Transverse colon (tissue), 4 donors: ENCODE measurements around the gene RHOH. TPM values are rescaled to one million over a fixed set of nuclear protein-coding genes. Genes with fewer than 3 reads are reported as not detected.

Experiments
- DNase-seq: peaks from one replicate; pipeline ENCODE4 v3.0.0-alpha.2; 2019
- H3K27ac ChIP-seq, 4 donors: fragments of 200-600 bp; sonication (generic); 2 replicates each; pipeline ENCODE4 v1.5.1; 2016 to 2018; ENCODE audit warnings: inconsistent platforms in 4 of 4
- H3K27me3 ChIP-seq: fragments of 200-600 bp; sonication (generic); 2 replicates; pipeline ENCODE4 v1.5.1; 2017; ENCODE audit warnings: inconsistent platforms
- H3K36me3 ChIP-seq, 4 donors: fragments of 200-600 bp; sonication (generic); 2 replicates each; pipeline ENCODE4 v1.5.1; 2017 to 2019; ENCODE audit warnings: inconsistent platforms in 4 of 4
- H3K4me1 ChIP-seq, 4 donors: fragments of 200-600 bp; sonication (generic); 2 replicates each; pipeline ENCODE4 v1.5.1; 2017 to 2020; ENCODE audit warnings: inconsistent platforms in 4 of 4
- H3K4me3 ChIP-seq, 4 donors: fragments of 200-600 bp; sonication (generic); 1 replicate in 1 of 4; 2 replicates in 3 of 4; pipeline versions ENCODE4 v1.5.1 to v1.6.1; 2017 to 2019; ENCODE audit warnings: inconsistent platforms in 4 of 4
- H3K9me3 ChIP-seq, 2 donors: fragments of 200-600 bp; sonication (generic); 2 replicates each; pipeline ENCODE4 v1.5.1; 2017 to 2019; ENCODE audit warnings: inconsistent platforms in 2 of 2
- CTCF ChIP-seq, 5 experiments: fragments of 200-600 bp in 3 of 5; fragments of 450-650 bp in 2 of 5; sonication (generic) in 3 of 5; IDR thresholded peaks; 1 replicate in 2 of 5; 2 replicates in 3 of 5; pipeline ENCODE4 v1.5.1; 2016 to 2017; ENCODE audit warnings: antibody characterized with exemption in 5 of 5, inconsistent platforms in 3 of 5, mild to moderate bottlenecking in 2 of 5, moderate library complexity in 1 of 5
- EP300 ChIP-seq: sonication (generic); formaldehyde crosslinking; IDR thresholded peaks from one replicate; pipeline ENCODE4 v1.6.1; 2017; ENCODE audit warnings: antibody characterized with exemption, low read depth
- POLR2A ChIP-seq: fragments of 450-650 bp; IDR thresholded peaks from one replicate; pipeline ENCODE4 v1.6.1; 2016; ENCODE audit warnings: antibody characterized with exemption, mild to moderate bottlenecking, moderate library complexity
- POLR2AphosphoS5 ChIP-seq, 3 donors: sonication (generic); formaldehyde crosslinking; IDR thresholded peaks; one replicate each; pipeline ENCODE4 v1.6.1; 2016; ENCODE audit warnings: antibody characterized with exemption in 3 of 3
- WGBS, 2 donors: methylation state at CpG; one replicate each; pipeline ENCODE4 v1.1.5; 2018; ENCODE audit warnings: low coverage in 1 of 2; 5-methylcytosine and 5-hydroxymethylcytosine counted together
- in situ Hi-C, 4 donors: fragments of 200-750 bp; cut with MboI; loops; one replicate each; pipeline versions ENCODE4 v1.15.0 to v1.15.1; 2017; ENCODE audit warnings: low sequenced_read_pairs in 3 of 4, low pct_ligation_motif_present in 1 of 4, low pct_unique_long_range_greater_than_20kb in 1 of 4
- intact Hi-C: fragments of 100-400 bp; cut with DNase I; formaldehyde crosslinking; loops from one replicate; pipeline ENCODE4 v1.15.1; 2023; ENCODE audit warnings: low total_unique reads
- total RNA-seq, 4 donors: library from RNA; depleted of rRNA; stranded (reverse); fragments of >200 nt; gene quantifications; one replicate each; pipeline ENCODE4 v1.1.0, GENCODE V29; 2016

RHOH gene
- total RNA-seq, 4 donors from 2014 or later: 4.1 to 10.3 (median 4.1) TPM; not detected in 1

GRCh38 chr4:40246011-40246900 is 49.4 kb downstream of the RHOH start:
- WGBS, 2 donors: 71 to 79% methylated on average over 1 to 9 of the region's 9 CpGs
- Histone ChIP-seq H3K27me3 (no peaks in the 10 kb centered on the region), H3K27ac (no peak overlapping the region), H3K4me1 (peaks cover 0 to 6% (median 0%) of the 10 kb centered on the region in 4 donors), H3K9me3 (no peaks in the 10 kb centered on the region), H3K4me3 (no peak overlapping the region), H3K36me3 (no peaks in the 10 kb centered on the region)
- intact Hi-C loops: no loop called here
- in situ Hi-C loops: no loop called here
- TF ChIP-seq CTCF (IDR thresholded peaks at IDR 0.05) (no peak), EP300 (no peak), POLR2A (no peak), POLR2AphosphoS5 (IDR thresholded peaks at IDR 0.05) (no peak)
- no peak for DNase-seq

- 77 to 84% methylated on average over 2 of the region's 2 CpGs for WGBS, 2 donors
Measured at GRCh38 chr4:40246938-40247337, 50.1 kb downstream of the RHOH start.

GRCh38 chr4:40247350-40247749 is 50.5 kb downstream of the RHOH start:
- H3K27ac ChIP-seq: no peak overlapping the region
- no peak for TF ChIP-seq POLR2AphosphoS5 (IDR thresholded peaks at IDR 0.05)

More at GRCh38 chr4:40246938-40247337, 50.1 kb downstream of the RHOH start:
- intact Hi-C loops (no loop called here), in situ Hi-C loops (no loop called here)
- Histone ChIP-seq H3K4me3 (no peak overlapping the region), H3K36me3 (no peaks in the 10 kb centered on the region), H3K9me3 (no peaks in the 10 kb centered on the region), H3K27me3 (no peaks in the 10 kb centered on the region), H3K27ac (no peak overlapping the region), H3K4me1 (peaks cover 0 to 2% (median 0%) of the 10 kb centered on the region in 4 donors)
- TF ChIP-seq CTCF (IDR thresholded peaks at IDR 0.05) (no peak), POLR2AphosphoS5 (IDR thresholded peaks at IDR 0.05) (no peak), POLR2A (no peak), EP300 (no peak)
- no peak for DNase-seq

GRCh38 chr4:40251366-40251765 is 54.5 kb downstream of the RHOH start:
- Histone ChIP-seq H3K9me3 (no peaks in the 10 kb centered on the region), H3K36me3 (no peaks in the 10 kb centered on the region), H3K27me3 (no peaks in the 10 kb centered on the region), H3K27ac (no peak overlapping the region), H3K4me3 (no peak overlapping the region), H3K4me1 (peaks cover 0 to 13% (median 4%) of the 10 kb centered on the region in 4 donors)
- in situ Hi-C loops: no loop called here
- 55 to 75% methylated on average over 2 of the region's 2 CpGs for WGBS, 2 donors
- no peak for DNase-seq
- intact Hi-C loops: no loop called here
- TF ChIP-seq EP300: no peak
- no peak for TF ChIP-seq POLR2AphosphoS5 (IDR thresholded peaks at IDR 0.05)
- TF ChIP-seq CTCF (IDR thresholded peaks at IDR 0.05): no peak
- no peak for TF ChIP-seq POLR2A

More at GRCh38 chr4:40247350-40247749, 50.5 kb downstream of the RHOH start:
- WGBS, 2 donors: 93 to 100% methylated on average over 1 to 4 of the region's 4 CpGs
- peak; percentile 35 for DNase-seq
- Histone ChIP-seq H3K9me3 (no peaks in the 10 kb centered on the region), H3K27me3 (no peaks in the 10 kb centered on the region), H3K36me3 (no peaks in the 10 kb centered on the region), H3K4me3 (no peak overlapping the region), H3K4me1 (no peaks in the 10 kb centered on the region)
- intact Hi-C loops: no loop called here
- in situ Hi-C loops: no loop called here
